K562 (cell line): ENCODE measurements around the gene MAD1L1. TPM values are rescaled to one million over a fixed set of nuclear protein-coding genes. Genes with fewer than 3 reads are reported as not detected.

Experiments used
- ATAC-seq: fragments of 200-7000 bp; cut with Tn5 transposase; 3 replicates; pipeline ENCODE4 v1.9.1; 2020; ENCODE audit warnings: moderate library complexity
- BruUV-seq: library from RNA; stranded (reverse); fragments of 400-500 nt; replicated peaks from 2 replicates; lab custom pipeline; 2021; lab: Mats Ljungman, UMichigan
- CTCF ChIA-PET: fragments of 300-600 bp; formaldehyde crosslinking; extraction: SDS; loops from one replicate; lab custom pipeline; 2021; ENCODE audit warnings: low intra/inter-chr PET ratio; lab: Yijun Ruan, JAX
- POLR2A ChIA-PET: fragments of 300-600, 350-650 bp; sonication (Branson Sonifier 250); formaldehyde crosslinking; extraction: SDS; loops from one replicate; lab custom pipeline; 2021; ENCODE audit warnings: antibody characterized with exemption, inconsistent platforms; lab: Yijun Ruan, JAX
- DNase-seq, 4 experiments: peaks; one replicate each; pipeline versions ENCODE4 v3.0.0 to v3.0.0-alpha.2; 2011 to 2018; ENCODE audit warnings: low spot score in 3 of 4, mixed read lengths in 3 of 4; ENCODE audit errors: extremely low read depth in 1 of 4
- FAIRE-seq: peaks from 2 replicates; lab custom pipeline; 2011; peaks lifted over from hg19 to GRCh38; lab: Jason Lieb, UNC
- H2AFZ ChIP-seq: 2 replicates; pipeline ENCODE4 v1.6.0; 2011; ENCODE audit warnings: low read depth, low read length, control low read depth, inconsistent platforms
- H3K27ac ChIP-seq: fragments of 200-600 bp; 3 replicates; pipeline ENCODE4 v1.8.0; 2011; ENCODE audit warnings: low read depth, mild to moderate bottlenecking, control low read depth, inconsistent platforms, low read length, moderate library complexity, mixed read lengths; ENCODE audit errors: extremely low read depth
- H3K27me3 ChIP-seq, 2 experiments: fragments of 300-600 bp in 1 of 2; 2 replicates in 1 of 2; 3 replicates in 1 of 2; pipeline versions ENCODE4 v1.6.0 to v1.8.0; 2011; ENCODE audit warnings: inconsistent platforms in 2 of 2, low read length in 2 of 2, mild to moderate bottlenecking in 1 of 2, mixed read lengths in 1 of 2, moderate library complexity in 1 of 2; ENCODE audit not compliant: control insufficient read depth in 2 of 2, insufficient read depth in 2 of 2
- H3K36me3 ChIP-seq: fragments of 300-600 bp; 3 replicates; pipeline ENCODE4 v1.8.0; 2011; ENCODE audit warnings: mild to moderate bottlenecking, low read length, inconsistent platforms; ENCODE audit not compliant: control insufficient read depth, insufficient read depth
- H3K4me1 ChIP-seq, 2 experiments: fragments of 200-600 bp in 1 of 2; replicated peaks in 1 of 2; 2 replicates in 1 of 2; 3 replicates in 1 of 2; pipeline versions ENCODE4 v1.5.1 to v1.8.0; 2011; ENCODE audit warnings: inconsistent platforms in 2 of 2, low read length in 2 of 2, mild to moderate bottlenecking in 1 of 2, mixed read lengths in 1 of 2, moderate library complexity in 1 of 2; ENCODE audit not compliant: control insufficient read depth in 2 of 2, insufficient read depth in 2 of 2
- H3K4me2 ChIP-seq: 2 replicates; pipeline ENCODE4 v1.6.1; 2011; ENCODE audit warnings: low read length, control low read depth, inconsistent platforms, mixed read lengths; ENCODE audit not compliant: insufficient read depth
- H3K4me3 ChIP-seq: fragments of 200-600 bp; sonication (generic), shearing (Covaris generic); 2 replicates; pipeline ENCODE4 v1.5.1; 2016; ENCODE audit warnings: control low read depth, inconsistent platforms
- H3K79me2 ChIP-seq: fragments of 200-600 bp; 3 replicates; pipeline ENCODE4 v1.8.0; 2011; ENCODE audit warnings: low read length, inconsistent platforms; ENCODE audit not compliant: control insufficient read depth, insufficient read depth
- H3K9ac ChIP-seq, 2 experiments: 2 replicates each; pipeline versions ENCODE4 v1.6.0 to v1.6.1; 2011; ENCODE audit warnings: low read depth in 2 of 2, low read length in 2 of 2, control low read depth in 1 of 2, inconsistent platforms in 1 of 2, mild to moderate bottlenecking in 1 of 2, mixed read lengths in 1 of 2; ENCODE audit not compliant: insufficient read depth in 1 of 2
- H3K9me1 ChIP-seq: one replicate; pipeline ENCODE4 v1.6.0; 2011; ENCODE audit warnings: inconsistent platforms, mild to moderate bottlenecking, low read length, moderate library complexity; ENCODE audit not compliant: control insufficient read depth, insufficient read depth
- H3K9me3 ChIP-seq: replicated peaks from 2 replicates; pipeline ENCODE4 v1.5.1; 2011; ENCODE audit warnings: low read depth, low read length, inconsistent platforms; ENCODE audit not compliant: control insufficient read depth, insufficient read depth
- H4K20me1 ChIP-seq: replicated peaks from 2 replicates; pipeline ENCODE4 v1.6.1; 2011; ENCODE audit warnings: low read length, inconsistent platforms, mixed read lengths; ENCODE audit not compliant: control insufficient read depth, insufficient read depth
- CHAMP1 ChIP-seq: fragments of 450-650 bp; IDR thresholded peaks from 2 replicates; pipeline ENCODE4 v1.6.1; 2016; ENCODE audit warnings: mild to moderate bottlenecking
- DIDO1 ChIP-seq: fragments of 450-650 bp; IDR thresholded peaks from 2 replicates; pipeline ENCODE4 v1.6.1; 2016; ENCODE audit warnings: low read depth, missing biosample characterization, missing genetic modification characterization
- POLR2B ChIP-seq: fragments of 450-650 bp; IDR thresholded peaks from 2 replicates; pipeline ENCODE4 v1.6.1; 2018; ENCODE audit warnings: low read depth; ENCODE audit not compliant: partially characterized antibody
- RAD21 ChIP-seq, 2 experiments: fragments of 250-450 bp in 1 of 2; fragments of 450-650 bp in 1 of 2; sonication (Bioruptor Pico) in 1 of 2; formaldehyde crosslinking in 1 of 2; IDR thresholded peaks in 1 of 2; conservative IDR thresholded peaks in 1 of 2; 2 replicates each; pipeline versions ENCODE4 v1.4.0 to v1.8.0; 2020 to 2022; ENCODE audit warnings: mild to moderate bottlenecking in 2 of 2, moderate library complexity in 1 of 2
- ZNF318 ChIP-seq, 2 experiments: fragments of 450-650 bp; IDR thresholded peaks; 2 replicates each; pipeline ENCODE4 v1.6.1; 2016; ENCODE audit warnings: mild to moderate bottlenecking in 2 of 2, borderline replicate concordance in 1 of 2, low read depth in 1 of 2, moderate library complexity in 1 of 2
- ZNF699 ChIP-seq: fragments of 250-450 bp; sonication (Bioruptor Pico); IDR thresholded peaks from 2 replicates; pipeline ENCODE4 v1.8.0; 2021; ENCODE audit warnings: mild to moderate bottlenecking, moderate library complexity; ENCODE audit not compliant: insufficient replicate concordance
- WGBS: fragments of 100-300 bp; shearing (Covaris generic); methylation state at CpG from one replicate; pipeline ENCODE4 v1.1.6; 2016; ENCODE audit warnings: low coverage, mixed read lengths; ENCODE audit not compliant: insufficient coverage; ENCODE audit errors: missing lambda C conversion rate; 5-methylcytosine and 5-hydroxymethylcytosine counted together
- in situ Hi-C: fragments of 300-500 bp; cut with MboI; formaldehyde crosslinking; loops from 4 replicates; pipeline ENCODE4 v1.15.0; 2018; ENCODE audit warnings: inconsistent platforms, mixed read lengths
- intact Hi-C: fragments of 100-400 bp; cut with micrococcal nuclease; formaldehyde crosslinking; loops from 2 replicates; pipeline ENCODE4 v1.14.2; 2022
- polyA plus RNA-seq, 8 experiments: library from polyadenylated mRNA; depleted of rRNA in 4 of 8; stranded (reverse) in 5 of 8; unstranded in 3 of 8; fragments of >200 nt; fragmentation: Nextera tagmentation in 2 of 8; fragmentation: Illumina TruSeq in 1 of 8; extraction: Ambion mirVana in 2 of 8; extraction: Trizol in 1 of 8; gene quantifications; 2 replicates each; pipeline versions ENCODE4 v1.2.1 to v1.2.3, GENCODE V29; 2011 to 2014; ENCODE audit warnings: inconsistent platforms in 1 of 8, missing spikeins in 1 of 8
- total RNA-seq, 7 experiments: library from RNA; depleted of rRNA in 6 of 7; stranded (reverse); fragments of >200 nt in 6 of 7; fragmentation: Illumina TruSeq in 2 of 7; extraction: Trizol in 2 of 7; gene quantifications; 2 replicates each; pipeline versions ENCODE4 v1.2.1 to v1.2.3, GENCODE V29; 2011 to 2021; ENCODE audit warnings: low replicate concordance in 1 of 7

MAD1L1 gene
- total and polyA plus RNA-seq, 9 of the 15 experiments (the other 6 are each of a cell fraction or from before 2014, with no cell fraction given): 1.7 to 89.7 (median 18.0) TPM

GRCh38 chr7:2219136-2219535 is 13.6 kb downstream of the MAD1L1 start (continued):
- TF ChIP-seq DIDO1 (tag) (no peak), RAD21 (CRISPR knock-in tag; conservative IDR thresholded peaks at IDR 0.05 in 1 of 2, IDR thresholded peaks at IDR 0.05 in 1 of 2) (no peak)
- TF ChIP-seq, all 486 proteins: peak for 0

GRCh38 chr7:2218444-2218785 is 14.3 kb downstream of the MAD1L1 start:
- no peaks in the 10 kb centered on the region for H4K20me1 ChIP-seq
- FAIRE-seq (no peak), DNase-seq (no peak), ATAC-seq (no peak)
- peaks cover 83% of the 10 kb centered on the region; the same call in 2 of the 3 replicates for H3K36me3 ChIP-seq
- no peaks in the 10 kb centered on the region for H3K79me2 ChIP-seq
- H3K9me1 ChIP-seq: no peaks in the 10 kb centered on the region
- H3K27ac ChIP-seq: no peak overlapping the region
- H3K4me2 ChIP-seq: no peak overlapping the region
- in situ Hi-C loops: no loop called here
- intact Hi-C loops: no loop called here
- no TSS peak for BruUV-seq
- POLR2A ChIA-PET: no interaction called here
- H3K4me3 ChIP-seq: no peak overlapping the region
- H3K9me3 ChIP-seq: 0 out of 2 replicates have a peak, but pooled peaks cover 2% of the 10 kb centered on the region
- H3K27me3 ChIP-seq: no peaks in the 10 kb centered on the region
- CTCF ChIA-PET: no interaction called here
- no peak overlapping the region for H2AFZ ChIP-seq
- H3K4me1 ChIP-seq: no peaks in the 10 kb centered on the region; a peak in 1 of 5 replicates
- WGBS: 85% methylated on average over 9 of the region's 9 CpGs
- no peak overlapping the region for H3K9ac ChIP-seq
- TF ChIP-seq ZNF699 (CRISPR knock-in tag) (no peak), CHAMP1 (no peak), POLR2B (no peak), ZNF318 (IDR thresholded peaks at IDR 0.05; ENCODE audit: borderline replicate concordance in 1 of 2, low read depth in 1 of 2) (no peak)
